NK-92 treated with Interleukin-12 subunit alpha and Interleukin-12 subunit beta, amount 100 ng/mL, for 24 hours (cell line): ENCODE data around the gene AGPAT3.
"Not testable (repeated sequence)": the region's sequence is repeated elsewhere in the genome, so short reads cannot be mapped to it uniquely, and the experiment has no call there.

Experiments used
- DNase-seq: peaks from one replicate; lab custom pipeline; 2025; lab: John Stamatoyannopoulos, UW

AGPAT3 gene

DNA sequence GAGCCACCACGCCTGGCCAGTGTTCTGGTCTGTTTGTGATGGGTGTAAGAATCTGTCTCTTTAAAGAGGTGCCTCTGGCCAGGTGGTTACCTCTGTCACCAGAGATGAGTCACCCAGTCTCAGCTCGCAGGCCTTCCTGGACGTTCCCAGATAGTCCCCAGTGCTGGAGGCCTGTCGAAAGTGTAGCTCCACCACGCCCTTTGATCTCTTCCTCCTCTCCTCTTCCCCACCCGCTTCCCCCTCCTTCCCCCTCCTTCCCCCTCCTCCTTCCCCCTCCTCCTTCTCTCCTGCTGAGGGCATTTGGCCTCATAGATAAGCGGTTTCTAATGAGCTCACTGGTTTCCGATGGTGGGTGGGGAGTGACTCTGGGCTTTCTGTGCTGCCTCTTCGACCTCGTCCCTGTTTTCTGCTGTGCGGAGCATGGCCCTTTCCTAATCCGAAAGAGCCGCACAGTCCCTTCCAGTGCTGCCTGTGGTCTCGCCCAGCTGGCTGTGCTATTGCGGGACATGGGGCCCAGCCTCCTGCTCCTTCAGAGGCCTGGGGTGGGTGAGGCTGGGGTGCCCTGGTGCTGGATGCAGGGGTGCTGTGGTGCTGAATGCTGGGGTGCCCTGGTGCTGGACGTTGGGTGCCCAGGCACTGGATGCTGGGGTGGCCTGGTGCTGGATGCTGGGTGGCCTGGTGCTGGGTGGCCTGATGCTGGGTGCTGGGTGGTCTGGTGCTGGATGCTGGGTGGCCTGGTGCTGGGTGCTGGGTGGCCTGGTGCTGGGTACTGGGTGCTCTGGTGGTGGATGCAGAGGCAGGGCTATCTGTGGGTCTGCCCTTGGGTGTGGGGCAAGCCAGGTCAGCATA lies 19.2 kb downstream of the AGPAT3 start:
- no peak for DNase-seq

DNA sequence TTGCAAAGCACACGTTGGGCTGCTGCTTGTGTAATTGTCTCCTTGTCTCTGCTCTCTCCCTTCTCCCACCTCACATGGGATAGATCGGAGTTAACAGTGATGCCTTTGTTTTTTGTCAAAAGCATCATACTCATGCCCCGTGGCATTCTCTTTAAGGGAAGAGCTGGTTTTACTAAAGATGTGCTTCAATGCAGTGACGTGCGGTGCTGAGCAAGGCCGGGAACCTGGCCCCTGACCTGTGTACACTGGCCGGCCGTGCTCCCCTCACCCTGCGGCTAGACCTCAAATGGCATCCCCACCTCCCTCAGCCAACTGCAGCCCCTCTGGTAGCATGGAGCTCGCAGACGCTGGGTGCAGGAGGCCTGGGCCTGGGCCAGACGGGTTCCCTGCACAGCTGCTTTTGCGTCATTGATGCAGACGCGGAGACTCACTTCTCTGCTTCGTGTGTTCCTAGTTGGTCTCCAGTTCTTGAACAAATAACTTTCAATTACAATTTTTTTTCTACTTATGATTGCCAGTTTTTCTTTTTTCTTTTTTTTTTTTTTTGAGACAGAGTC lies 19.9 kb downstream of the AGPAT3 start:
- no peak for DNase-seq

DNA sequence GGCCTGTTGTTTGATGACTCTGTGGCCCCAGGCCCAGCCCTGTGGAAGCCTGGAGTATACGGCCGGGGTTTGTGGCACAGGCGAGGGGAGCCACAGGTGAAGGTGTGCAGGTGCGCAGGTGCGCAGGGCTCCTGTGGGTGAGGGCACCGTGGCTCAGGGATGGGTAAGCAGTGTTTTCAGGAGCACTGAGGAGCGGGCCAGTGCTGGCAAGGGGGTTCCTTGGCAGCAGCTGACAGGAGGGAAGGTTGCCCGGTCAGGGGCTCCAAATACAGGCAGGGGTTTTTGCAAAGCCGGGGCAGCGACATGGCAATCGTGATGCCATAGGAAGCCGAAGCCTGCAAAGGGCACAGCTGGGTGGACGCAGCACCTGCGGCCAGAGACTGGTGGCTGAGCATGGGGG lies 20.7 kb downstream of the AGPAT3 start:
- DNase-seq, result no peak

DNA sequence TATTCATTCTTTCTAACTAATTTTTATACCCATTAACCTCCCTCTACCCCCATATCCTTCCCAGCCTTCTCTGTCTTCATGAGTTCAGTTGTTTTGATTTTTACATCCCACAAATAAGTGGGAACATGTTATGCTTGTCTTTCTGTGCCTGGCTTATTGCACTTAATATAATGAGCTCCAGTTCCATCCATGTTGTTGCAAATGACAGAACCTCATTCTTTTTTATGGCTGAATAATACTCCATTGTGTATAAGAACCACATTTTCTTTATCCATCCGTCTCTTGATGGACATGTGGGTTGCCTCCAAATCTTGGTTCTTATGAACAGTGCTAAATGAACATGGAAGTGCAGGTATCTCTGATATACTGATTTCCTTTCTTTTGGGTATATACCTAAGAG lies 21.5 kb downstream of the AGPAT3 start:
- DNase-seq, result no peak

DNA sequence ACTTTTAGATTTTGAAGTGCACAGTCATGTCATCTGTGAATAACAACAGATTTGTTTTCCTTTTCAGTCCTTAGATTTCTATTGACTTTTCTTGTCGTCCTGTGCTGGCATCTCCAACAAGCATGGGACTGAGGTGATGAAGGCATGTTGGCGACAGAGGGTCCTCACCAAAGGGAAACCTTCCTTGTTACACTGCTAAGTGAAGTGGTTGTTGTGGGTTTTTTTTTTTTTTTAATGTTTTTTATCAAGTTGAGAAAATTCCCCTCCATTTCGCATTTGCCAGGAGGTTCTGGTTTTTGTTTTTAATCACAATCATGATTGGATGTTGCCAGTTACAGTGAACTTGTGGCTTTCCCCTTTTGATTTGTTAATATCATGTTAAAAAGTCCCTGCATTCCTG lies 24.0 kb downstream of the AGPAT3 start:
- no peak for DNase-seq

DNA sequence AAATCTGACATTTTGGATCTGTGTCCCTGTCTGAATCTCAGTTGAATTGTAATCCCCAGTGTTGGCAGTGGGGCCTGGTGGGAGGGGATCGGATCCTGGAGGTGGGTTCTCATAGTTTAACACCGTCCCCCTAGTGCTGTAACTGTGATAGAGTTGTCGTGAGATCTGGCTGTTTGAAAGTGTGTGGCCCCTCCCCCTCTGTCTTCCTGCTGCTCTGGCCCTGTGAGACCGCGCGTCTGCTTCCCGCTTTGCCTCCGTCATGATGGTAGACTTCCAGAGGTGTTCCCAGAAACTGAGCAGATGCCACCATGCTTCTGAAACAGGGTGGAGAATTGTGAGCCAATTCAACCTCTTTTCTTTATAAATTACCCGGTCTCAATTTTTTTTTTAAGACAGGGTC lies 25.0 kb downstream of the AGPAT3 start:
- no peak for DNase-seq

DNA sequence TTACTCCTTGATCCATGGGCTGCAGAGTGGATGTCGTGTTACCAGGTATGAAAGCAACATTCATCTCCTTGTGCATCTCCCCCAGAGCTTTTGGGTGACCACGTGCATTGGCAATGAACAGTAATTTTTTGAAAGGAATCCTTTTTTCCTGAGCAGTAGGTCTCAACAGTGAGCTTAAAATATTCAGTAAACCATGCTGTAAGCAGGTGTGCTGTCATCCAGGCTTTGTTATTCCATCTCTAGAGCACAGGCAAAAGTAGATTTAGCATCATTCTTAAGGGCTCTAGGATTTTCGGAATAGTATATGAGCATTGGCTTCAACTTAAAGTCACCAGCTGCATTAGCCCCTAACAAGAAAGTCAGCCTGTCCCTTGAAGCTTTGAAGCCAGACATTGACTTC lies 27.3 kb downstream of the AGPAT3 start:
- no peak for DNase-seq

DNA sequence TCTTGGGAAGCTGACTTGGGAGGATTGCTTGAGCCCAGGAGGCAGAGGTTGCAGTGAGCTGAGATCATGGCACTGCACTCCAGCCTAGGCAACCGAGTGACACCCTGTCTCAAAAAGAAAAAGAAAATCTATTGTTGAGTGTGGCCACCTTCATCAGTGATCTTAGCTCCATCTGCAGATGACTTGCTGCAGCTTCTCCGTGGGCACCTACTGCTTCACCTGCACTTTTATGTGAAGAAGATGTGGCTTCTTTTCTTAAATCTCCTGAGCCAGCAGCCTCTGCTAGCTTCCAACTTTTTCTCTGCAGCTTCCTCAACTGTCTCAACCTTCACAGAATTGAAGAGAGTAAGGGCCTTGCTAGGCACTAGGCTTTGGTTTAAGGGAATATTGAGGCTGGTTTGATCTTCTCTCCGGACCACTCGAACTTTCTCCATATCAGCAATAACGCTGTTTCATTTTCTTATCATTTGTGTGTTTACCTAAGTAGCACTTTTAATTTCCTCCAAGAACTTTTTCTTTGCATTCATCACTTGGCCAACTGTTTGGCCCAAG lies 28.0 kb downstream of the AGPAT3 start:
- DNase-seq, result no peak

DNA sequence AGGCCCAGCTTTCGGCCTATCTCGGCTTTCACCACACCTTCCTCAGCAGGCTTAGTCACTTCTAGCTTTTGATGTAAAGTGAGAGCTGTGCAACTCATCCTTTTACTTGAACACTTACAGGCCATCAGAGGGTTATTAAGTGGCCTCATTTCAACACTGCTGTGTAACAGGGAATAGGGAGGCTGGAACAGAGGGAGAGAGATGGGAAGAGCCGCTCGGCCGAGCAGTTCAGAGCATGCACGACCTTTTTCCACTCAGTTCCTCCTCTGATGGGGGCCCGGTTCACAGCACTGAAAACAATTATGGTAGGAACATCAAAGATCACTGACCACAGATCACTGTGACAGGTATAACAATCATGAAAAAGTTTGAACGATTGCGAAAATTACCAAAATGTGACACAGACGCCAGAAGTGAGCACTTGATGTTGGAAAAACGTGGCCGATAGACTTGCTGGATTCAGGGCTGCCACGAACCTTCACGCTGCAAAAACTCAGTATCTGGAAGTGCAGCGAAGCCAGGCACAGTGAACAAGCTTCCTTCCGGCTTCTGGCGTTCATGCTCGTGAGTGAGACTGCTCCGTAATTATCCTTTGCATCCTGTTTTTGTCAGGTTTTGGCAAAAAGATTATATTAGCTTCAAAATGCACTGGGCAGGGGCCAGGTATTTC lies 28.6 kb downstream of the AGPAT3 start:
- no peak for DNase-seq

DNA sequence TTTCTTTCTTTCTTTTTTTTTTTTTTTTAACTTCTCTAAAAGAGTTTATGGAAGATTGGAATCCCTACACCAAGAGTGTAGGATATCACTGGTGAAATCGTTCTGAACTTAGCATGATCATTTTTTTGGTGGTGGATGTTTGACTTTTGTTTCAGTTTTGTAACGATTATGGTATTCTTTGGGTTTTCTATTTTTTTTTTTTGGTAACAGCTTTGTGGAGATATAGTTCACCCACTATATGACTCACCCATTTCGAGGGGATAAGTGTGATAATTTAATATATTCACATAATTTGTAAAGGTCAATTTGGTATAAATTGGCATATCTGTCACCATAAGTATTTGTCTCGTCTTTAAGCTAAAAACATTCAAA lies 29.2 kb downstream of the AGPAT3 start:
- DNase-seq, result no peak

DNA sequence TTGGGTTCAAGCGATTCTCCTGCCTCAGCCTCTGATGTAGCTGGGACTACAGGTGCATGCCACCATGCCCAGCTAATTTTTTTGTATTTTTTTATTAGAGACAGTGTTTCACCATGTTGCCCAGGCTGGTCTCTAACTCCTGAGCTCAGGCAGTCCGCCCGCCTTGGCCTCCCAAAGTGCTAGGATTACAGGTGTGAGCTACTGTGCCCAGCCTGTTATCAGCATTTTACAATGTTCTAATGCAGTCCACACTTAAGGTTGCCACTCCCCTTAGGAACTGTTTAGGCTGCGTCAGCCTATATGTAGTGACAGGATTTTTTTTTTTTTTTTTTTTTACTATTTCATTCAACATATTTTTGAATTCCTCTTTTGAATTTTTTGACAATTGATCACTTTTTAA lies 30.2 kb downstream of the AGPAT3 start:
- no peak for DNase-seq

DNA sequence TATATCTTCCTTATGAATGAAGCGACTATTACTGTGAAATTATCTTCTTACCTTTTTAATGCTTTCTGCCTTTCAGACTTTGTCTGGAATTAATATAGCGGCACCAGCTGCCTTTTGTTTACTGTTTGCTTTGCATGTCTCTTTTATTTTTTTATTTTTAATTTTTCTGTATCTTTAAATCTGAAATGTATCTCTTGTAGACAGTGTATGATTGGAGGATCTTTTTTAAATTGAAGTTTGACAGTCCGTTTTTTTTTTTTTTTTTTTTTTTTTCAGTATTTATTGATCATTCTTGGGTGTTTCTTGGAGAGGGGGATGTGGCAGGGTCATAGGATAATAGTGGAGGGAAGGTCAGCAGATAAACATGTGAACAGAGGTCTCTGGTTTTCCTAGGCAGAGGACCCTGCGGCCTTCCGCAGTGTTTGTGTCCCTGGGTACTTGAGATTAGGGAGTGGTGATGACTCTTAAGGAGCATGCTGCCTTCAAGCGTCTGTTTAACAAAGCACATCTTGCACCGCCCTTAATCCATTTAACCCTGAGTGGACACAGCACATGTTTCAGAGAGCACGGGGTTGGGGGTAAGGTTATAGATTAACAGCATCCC lies 31.8 kb downstream of the AGPAT3 start:
- DNase-seq, result not testable (repeated sequence)

DNA sequence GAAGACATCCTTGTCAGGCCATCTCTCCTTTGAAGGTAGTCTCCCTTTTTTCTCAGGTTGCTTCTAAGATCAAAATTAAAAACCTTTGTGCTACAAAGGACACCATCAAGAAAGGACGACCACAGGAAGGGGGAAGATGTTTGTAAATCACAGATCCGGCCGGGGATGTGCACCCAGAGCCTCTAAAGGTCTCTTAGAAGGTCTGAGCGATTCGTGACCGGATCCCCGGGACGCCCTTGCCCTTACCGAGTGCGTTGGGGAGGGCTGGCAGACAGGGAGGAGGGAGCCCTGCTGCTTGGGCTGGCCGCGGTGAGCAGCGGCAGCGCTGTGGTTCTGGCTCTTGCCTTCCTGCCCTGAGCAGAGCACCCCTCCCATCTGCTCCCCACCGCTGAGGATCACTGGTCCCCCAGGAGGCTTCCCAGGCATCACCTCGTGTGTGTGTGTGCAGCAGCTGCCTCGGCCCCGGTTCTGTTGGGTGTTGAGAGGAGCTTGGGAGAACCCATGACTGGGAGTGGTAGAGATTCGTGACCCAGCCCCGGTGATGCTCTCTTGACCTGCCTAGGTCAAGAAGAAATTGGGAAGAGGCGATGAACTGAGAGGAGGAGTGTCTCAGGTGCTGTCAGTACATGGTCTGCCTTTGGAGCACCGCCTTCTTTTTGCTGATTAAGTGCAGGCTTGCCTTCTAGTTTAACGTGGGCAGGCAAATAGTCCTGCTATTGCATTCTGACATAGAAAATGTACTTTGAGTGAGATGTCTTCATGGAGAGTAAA lies 34.5 kb downstream of the AGPAT3 start:
- DNase-seq, result no peak

DNA sequence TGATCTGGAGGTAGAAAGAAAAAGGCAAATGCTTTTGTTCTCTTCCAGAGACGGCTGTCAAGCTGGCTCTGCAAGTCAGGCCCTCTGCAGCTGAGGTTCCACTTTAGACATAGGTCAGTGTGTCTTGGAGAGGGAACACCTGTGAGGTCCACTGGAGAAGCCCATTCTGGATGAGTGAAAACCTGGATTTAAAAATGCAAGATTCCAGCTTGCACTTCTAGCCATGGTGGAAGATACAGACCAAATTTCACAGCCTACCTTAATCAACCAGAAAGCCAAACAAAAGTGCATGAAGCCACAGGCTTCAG lies 35.0 kb downstream of the AGPAT3 start:
- no peak for DNase-seq

DNA sequence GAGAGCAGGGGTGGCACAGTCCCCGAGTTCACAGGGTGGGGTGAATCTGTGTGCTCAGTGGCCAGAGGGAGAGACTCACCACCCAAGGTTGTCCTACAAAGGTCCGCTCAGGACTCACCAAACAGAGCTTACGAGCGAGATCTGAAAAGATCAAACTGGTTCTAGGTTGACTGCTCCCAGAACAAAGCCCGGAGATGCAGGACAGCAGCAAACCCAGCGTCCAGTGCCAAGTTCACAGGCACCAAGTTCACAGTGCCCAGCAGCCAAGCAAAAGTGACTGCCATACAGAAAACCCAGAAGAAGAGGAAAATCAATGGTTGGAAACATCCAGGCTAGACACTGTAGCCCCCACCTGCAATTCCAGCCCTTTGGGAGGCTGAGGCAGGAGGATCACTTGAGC lies 35.7 kb downstream of the AGPAT3 start:
- no peak for DNase-seq

DNA sequence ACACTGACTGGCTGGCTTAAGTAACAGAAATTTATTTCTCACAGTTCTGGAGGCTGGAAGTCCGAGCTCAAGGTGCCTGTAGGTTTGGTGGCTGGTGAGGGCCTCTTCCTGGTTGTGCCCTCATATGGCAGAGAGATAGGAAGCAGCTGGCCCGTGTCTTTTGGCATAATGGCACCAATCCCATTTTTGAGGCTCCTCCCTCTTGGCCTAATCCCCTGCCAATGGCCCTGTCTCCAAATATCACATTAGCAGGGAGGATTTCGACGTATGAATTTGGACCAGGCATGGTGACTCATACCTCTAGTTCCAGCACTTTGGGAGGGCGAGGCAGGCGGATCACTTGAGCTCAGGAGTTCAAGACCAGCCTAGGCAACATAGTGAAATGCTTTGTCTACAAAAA lies 37.4 kb downstream of the AGPAT3 start:
- DNase-seq, result no peak

DNA sequence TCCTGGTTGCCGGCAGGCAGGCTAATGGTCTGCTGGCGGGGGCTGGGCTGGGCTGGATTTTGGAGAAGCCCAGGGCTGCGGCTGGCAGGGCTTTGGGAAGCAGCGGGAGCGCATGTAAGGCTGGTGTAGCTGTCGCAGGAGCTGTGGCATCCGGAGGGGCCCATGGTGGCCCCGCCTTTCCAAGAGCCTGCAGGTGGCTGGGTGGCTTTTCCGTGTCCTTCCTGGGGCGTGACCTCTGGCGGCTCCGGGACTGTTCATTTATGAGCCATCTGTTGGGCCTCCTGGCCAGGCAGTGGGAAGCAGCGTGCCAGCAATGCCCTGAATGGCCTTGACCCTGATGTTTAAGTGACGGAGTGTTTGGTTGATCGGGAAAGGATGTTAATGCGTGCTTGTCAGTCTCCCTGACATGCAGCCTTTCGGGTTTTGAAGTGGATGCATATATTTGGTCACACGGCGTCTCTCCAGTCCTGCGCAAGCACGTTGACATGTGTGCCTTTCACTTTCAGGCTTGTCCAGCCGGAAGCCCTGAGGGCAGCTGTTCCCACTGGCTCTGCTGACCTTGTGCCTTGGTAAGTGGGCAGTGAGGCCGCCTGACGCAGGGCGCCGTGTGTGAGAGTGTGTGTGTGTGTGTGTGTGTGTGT lies 38.5 kb downstream of the AGPAT3 start:
- DNase-seq, result no peak

DNA sequence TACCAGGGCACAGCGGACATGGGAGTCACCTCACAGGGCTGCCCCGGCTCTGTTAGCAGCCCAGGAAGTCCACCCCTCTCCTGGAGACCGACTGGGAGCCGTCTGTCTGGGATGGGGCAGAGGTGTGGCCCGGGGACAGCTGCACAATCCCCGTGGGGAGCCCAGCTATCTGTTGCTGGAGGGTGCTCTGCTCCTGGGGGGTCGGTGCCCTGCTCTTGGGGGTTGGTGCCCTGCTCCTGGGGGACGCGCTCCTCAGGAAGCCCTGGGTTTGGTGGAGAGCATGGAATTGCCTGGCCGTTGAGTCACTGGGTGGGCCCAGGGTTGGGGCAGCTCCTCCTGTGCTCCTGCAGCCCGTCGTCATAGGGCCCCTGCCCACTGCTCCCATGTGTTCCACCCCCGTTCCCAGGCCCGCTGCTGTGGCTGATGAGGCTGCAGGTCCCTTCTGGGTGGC lies 39.3 kb downstream of the AGPAT3 start:
- no peak for DNase-seq

DNA sequence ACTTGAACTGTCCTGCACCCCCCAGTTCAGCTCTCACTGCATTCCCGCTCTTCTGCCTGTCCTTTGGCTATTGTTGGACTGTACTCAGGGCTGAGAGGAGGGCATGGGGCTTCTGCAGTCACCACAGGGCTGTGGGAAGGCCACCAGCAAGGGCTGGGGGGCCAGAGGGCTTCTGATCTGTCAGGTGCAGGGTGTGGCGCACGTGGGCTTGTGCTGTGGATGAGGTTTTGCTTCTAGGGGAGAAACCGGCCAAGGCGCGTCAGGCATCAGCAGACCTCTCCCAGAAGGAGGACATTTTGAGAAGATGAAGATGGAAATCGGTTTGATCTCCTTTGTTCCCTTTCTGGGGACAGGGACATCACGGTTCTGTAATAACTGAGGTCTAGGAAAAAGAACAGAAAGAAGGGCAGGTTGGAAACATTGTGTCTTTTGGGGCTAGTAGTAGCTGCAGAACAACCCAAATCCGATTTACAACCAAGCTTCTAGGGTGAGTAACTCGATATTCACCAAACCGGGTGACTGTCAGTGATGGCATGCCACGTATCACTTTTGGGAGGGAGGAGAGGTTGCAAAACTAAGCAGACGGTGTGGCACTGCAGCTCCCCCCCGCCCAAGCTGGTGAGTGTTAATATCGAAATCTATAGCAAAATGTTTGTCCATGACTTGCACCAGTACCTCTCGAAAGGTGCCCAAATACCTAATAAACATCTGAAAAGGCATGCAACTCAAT lies 40.9 kb downstream of the AGPAT3 start:
- DNase-seq, result no peak

DNA sequence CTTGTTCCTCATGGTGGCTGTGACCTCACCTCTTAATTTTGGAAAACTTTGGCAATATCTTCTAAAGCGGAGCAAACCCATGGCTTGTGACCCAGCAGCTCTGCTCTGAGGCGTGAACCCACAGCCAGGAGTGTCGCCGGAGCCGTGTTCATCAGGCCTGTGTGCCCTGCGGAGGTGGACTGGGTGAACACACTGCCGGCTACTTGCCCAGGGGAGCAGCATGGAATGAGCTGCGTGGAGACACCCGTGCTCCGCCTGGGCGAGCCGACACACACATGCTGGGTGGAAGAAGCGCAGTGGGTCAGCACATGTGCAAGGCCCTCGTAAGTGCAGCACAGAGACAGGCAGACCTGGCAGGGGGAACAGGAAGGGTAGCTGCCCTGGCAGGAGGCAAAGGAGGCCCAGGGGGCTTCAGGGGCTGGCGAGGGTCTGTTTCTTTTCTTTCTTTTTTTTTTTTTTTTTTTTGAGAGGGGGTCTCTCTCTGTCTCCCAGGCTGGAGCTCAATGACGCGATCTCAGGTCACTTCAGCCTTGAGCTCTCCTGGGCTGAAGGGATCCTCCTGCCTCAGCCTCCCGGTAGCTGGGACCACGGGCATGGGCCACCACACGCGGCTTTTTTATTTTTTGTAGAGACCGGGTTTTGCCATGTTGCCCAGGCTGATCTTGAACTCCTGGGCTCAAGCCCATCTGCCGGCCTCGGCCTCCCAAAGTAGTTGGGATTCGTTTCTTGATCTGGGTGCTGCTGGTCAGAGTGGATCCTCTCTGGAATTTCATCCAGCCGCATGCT lies 41.8 kb downstream of the AGPAT3 start:
- DNase-seq, result no peak
